ENCODE results near the gene PPP3R1. TPM values are rescaled to one million over a fixed set of nuclear protein-coding genes. Genes with fewer than 3 reads are reported as not detected.
A peak's percentile ranks its signal among the peaks of the same experiment; 100 is the strongest.

Gene PPP3R1, protein sequence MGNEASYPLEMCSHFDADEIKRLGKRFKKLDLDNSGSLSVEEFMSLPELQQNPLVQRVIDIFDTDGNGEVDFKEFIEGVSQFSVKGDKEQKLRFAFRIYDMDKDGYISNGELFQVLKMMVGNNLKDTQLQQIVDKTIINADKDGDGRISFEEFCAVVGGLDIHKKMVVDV
- 10 to 100 TPM; 53.2 to 65.0 (median 57.7) TPM for total RNA-seq
- total RNA-seq (2013), result 55.9 TPM
- 31.9 to 77.0 (median 53.8) reads per million in 29 experiments for total RNA-seq

DNA sequence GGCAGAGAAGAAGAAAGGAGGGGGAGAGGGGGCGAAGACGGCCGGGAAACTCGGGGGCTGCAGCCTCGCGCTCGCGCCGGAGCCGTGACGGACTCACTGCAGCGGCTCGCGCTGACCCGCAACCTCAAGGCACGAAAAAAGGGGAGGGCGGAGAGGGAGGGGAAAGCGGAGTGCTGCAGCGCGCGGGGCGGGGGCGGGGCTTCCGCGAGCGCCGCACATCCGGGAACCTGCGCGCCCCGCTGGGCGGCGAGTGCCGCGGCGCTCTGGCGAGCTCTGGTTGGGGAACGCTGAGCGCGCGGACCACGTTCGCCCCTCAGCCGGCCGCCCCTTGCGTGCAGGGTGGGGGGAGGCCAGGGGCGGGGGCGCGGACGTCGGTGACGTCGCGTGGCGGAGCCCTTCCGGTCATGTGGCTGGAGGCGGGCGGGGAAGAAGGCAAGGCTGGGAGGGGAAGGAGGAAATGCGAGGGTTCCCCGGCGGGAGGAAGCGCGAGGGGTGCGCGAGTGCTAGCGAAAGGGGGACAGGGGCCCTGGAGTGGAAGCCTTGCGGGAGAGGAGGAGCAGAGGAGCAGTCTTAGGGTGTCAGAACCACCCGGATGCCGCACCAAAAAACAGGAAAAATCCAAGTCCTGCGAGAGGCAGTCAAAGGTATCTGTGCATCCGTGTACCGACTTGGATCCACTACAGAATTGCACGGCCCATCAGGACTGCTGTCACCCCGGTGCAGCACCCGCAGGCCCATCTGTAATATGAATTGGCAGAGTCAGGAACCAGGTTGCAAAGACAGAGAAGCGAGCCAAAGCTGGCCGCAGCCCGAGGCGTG lies at the start of gene PPP3R1:
PPP3R1 (minus strand) TSS at position 133 of the 819 bp plus-strand sequence. CDS start 405 bp downstream, outside the sequence.
- peak; percentile 90 to 97 (median 94) for DNase-seq
- peak; percentile 80 to 88 (median 83) for ATAC-seq (replicated peaks in 1 of 4)
- Histone ChIP-seq H3K27ac (ENCODE audit: low read length) (peak within 1 kb of the TSS; percentile 92), H3K9me3 (no peaks in the 10 kb centered on the region), H3K4me1 (ENCODE audit: control insufficient read depth in 1 of 2, extremely low read depth in 1 of 2, insufficient read depth in 2 of 2, low read length in 2 of 2) (peaks cover 16 to 46% of the 10 kb centered on the region in 2 experiments), H3K4me3 (ENCODE audit: control insufficient read depth in 1 of 2, extremely low read depth in 1 of 2, low read length in 1 of 2) (peak within 1 kb of the TSS; percentile 86 to 99), H3K36me3 (ENCODE audit: control insufficient read depth in 2 of 2, extremely low read depth in 1 of 2, insufficient read depth in 1 of 2, low read length in 1 of 2) (no peaks in the 10 kb centered on the region), H3K27me3 (replicated peaks in 1 of 2; ENCODE audit: control insufficient read depth in 2 of 2, extremely low read depth in 1 of 2, insufficient read depth in 2 of 2, low read length in 1 of 2) (no peaks in the 10 kb centered on the region)
- WGBS (ENCODE audit: insufficient coverage), result 0% methylated on average over 67 of the region's 79 CpGs
- Mint-ChIP-seq H3K36me3 (no peaks in the 10 kb centered on the region), H3K27ac (peak within 1 kb of the TSS; percentile 93 to 98), H3K9me3 (no peaks in the 10 kb centered on the region), H3K4me1 (peaks cover 43 to 56% (median 47%) of the 10 kb centered on the region in 3 donors), H3K27me3 (no peaks in the 10 kb centered on the region), H3K4me3 (peak within 1 kb of the TSS in 2 of 3 donors; percentile 93 to 94)
- POLR2A ChIA-PET, result interaction anchor here (0.7 to 1.0 kb wide), 2 partner anchors 57 to 98 kb away, joined by 3 to 6 read pairs; no protein-coding TSS in a partner anchor
- CTCF ChIA-PET, result interaction anchor here (0.6 to 2.0 kb wide), 7 partner anchors 22 to 215 kb away, joined by 3 to 12 read pairs (median 4); partner anchors contain the start of genes APLF (in 1 of the 2) and FBXO48 (in 1 of the 2)

DNA sequence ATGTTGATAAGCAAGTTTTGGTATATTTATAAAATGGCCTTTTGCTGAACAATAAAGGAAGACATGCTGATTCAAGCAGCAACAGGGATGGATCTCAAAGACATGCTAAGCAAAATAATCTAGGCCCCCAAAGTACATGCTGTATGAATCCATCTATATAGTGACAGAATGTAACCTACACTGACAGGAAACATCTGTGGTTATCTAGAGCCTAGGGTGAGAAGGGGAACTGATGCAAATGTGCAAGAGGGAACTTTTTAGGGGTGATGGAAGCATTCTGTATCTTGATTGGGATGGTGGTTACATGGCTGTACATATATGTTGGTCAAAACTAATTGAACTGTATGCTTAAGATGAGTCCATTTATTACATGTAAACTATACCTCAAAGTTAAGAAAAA lies 43.2 kb upstream of the PPP3R1 start:
- no peaks in the 10 kb centered on the region for H3K36me3 ChIP-seq (ENCODE audit: control insufficient read depth in 2 of 2, extremely low read depth in 1 of 2, insufficient read depth in 1 of 2, low read length in 1 of 2)
- ATAC-seq (replicated peaks in 1 of 4), result no peak
- peaks cover 0 to 7% of the 10 kb centered on the region in 2 experiments for H3K27me3 ChIP-seq (replicated peaks in 1 of 2; ENCODE audit: control insufficient read depth in 2 of 2, extremely low read depth in 1 of 2, insufficient read depth in 2 of 2, low read length in 1 of 2)
- H3K27ac ChIP-seq (ENCODE audit: low read length), result no peak overlapping the region
- H3K9me3 ChIP-seq, result no peaks in the 10 kb centered on the region
- no peak for DNase-seq
- H3K4me3 ChIP-seq (ENCODE audit: control insufficient read depth in 1 of 2, extremely low read depth in 1 of 2, low read length in 1 of 2), result no peak overlapping the region
- Mint-ChIP-seq H3K27me3 (peaks cover 8 to 12% of the 10 kb centered on the region in 2 donors), H3K36me3 (no peaks in the 10 kb centered on the region), H3K27ac (no peak overlapping the region), H3K9me3 (no peaks in the 10 kb centered on the region), H3K4me1 (peaks cover 0 to 4% (median 0%) of the 10 kb centered on the region in 3 donors), H3K4me3 (no peak overlapping the region)
- no peaks in the 10 kb centered on the region for H3K4me1 ChIP-seq (ENCODE audit: control insufficient read depth in 1 of 2, extremely low read depth in 1 of 2, insufficient read depth in 2 of 2, low read length in 2 of 2)
- ChIA-PET POLR2A (no interaction called here), CTCF (interaction anchor here in 1 of 2 donors (1.5 kb wide), 1 partner anchor 13 kb away, joined by 4 read pairs; no protein-coding TSS in a partner anchor)

DNA sequence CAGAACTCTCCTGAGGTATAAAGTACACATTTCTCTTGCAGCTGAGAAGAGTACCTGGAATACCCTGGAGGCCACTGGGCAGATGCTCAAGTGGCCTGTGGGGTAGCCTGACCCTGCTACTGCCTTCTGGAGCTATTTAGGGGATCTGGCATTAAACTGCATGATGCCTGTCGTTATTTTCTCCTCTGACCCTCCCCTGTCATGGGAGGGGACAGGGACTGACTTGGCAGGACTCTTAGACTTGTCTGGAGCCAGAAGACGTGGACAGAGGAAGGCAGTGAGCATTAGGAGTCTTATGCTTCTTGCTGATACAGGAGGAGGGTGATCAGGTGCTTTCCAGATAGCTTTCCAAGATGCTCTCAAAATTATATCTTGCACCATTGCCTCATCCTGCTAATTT lies 42.6 kb upstream of the PPP3R1 start:
- Histone ChIP-seq H3K9me3 (no peaks in the 10 kb centered on the region), H3K27ac (ENCODE audit: low read length) (no peak overlapping the region), H3K36me3 (ENCODE audit: control insufficient read depth in 2 of 2, extremely low read depth in 1 of 2, insufficient read depth in 1 of 2, low read length in 1 of 2) (no peaks in the 10 kb centered on the region), H3K4me3 (ENCODE audit: control insufficient read depth in 1 of 2, extremely low read depth in 1 of 2, low read length in 1 of 2) (no peak overlapping the region), H3K27me3 (replicated peaks in 1 of 2; ENCODE audit: control insufficient read depth in 2 of 2, extremely low read depth in 1 of 2, insufficient read depth in 2 of 2, low read length in 1 of 2) (peaks cover 0 to 4% of the 10 kb centered on the region in 2 experiments), H3K4me1 (ENCODE audit: control insufficient read depth in 1 of 2, extremely low read depth in 1 of 2, insufficient read depth in 2 of 2, low read length in 2 of 2) (no peaks in the 10 kb centered on the region)
- Mint-ChIP-seq H3K27me3 (peaks cover 11 to 15% of the 10 kb centered on the region in 2 donors), H3K4me1 (peaks cover 0 to 4% (median 0%) of the 10 kb centered on the region in 3 donors), H3K4me3 (no peak overlapping the region), H3K36me3 (no peaks in the 10 kb centered on the region), H3K9me3 (no peaks in the 10 kb centered on the region), H3K27ac (peak overlapping the region in 1 of 2 donors; percentile 17)
- WGBS (ENCODE audit: insufficient coverage), result no CpG with 5 or more reads among the region's 2 CpGs
- ChIA-PET CTCF (interaction anchor here in 1 of 2 donors (1.4 kb wide), 1 partner anchor 102 kb away, joined by 3 read pairs; no protein-coding TSS in a partner anchor), POLR2A (interaction anchor here in 1 of 2 donors (0.6 kb wide), 1 partner anchor 240 kb away, joined by 3 read pairs; no protein-coding TSS in a partner anchor)
- no peak for DNase-seq
- no peak for ATAC-seq (replicated peaks in 1 of 4)

DNA sequence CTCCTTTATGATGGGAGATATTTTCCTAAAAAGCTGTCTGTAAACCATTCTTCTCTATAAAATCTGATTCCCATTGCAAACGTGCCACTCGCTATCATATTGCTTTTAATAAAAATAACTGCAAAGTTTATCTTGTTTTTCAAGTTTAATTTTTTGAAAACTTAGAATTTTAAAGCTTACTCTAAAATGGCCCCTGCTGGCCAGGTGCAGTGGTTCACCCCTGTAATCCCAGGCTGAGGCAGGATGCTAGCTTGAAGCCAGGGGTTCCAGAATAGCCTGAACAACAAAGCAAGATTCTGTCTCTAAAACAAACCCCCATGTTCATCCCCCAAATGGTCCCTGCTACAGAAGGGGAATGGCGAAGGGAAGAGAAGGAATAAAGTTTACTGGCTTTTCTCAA lies 41.9 kb upstream of the PPP3R1 start:
- ChIA-PET CTCF (interaction anchor here (0.6 to 1.4 kb wide), 4 partner anchors 8 to 172 kb away, joined by 3 read pairs; no protein-coding TSS in a partner anchor), POLR2A (interaction anchor here in 1 of 2 donors (0.6 kb wide), 2 partner anchors 239 to 1738 kb away, joined by 3 to 7 read pairs; no protein-coding TSS in a partner anchor)
- Histone ChIP-seq H3K36me3 (ENCODE audit: control insufficient read depth in 2 of 2, extremely low read depth in 1 of 2, insufficient read depth in 1 of 2, low read length in 1 of 2) (no peaks in the 10 kb centered on the region), H3K4me3 (ENCODE audit: control insufficient read depth in 1 of 2, extremely low read depth in 1 of 2, low read length in 1 of 2) (no peak overlapping the region), H3K4me1 (ENCODE audit: control insufficient read depth in 1 of 2, extremely low read depth in 1 of 2, insufficient read depth in 2 of 2, low read length in 2 of 2) (no peaks in the 10 kb centered on the region), H3K9me3 (no peaks in the 10 kb centered on the region), H3K27me3 (replicated peaks in 1 of 2; ENCODE audit: control insufficient read depth in 2 of 2, extremely low read depth in 1 of 2, insufficient read depth in 2 of 2, low read length in 1 of 2) (peaks cover 0 to 8% of the 10 kb centered on the region in 2 experiments), H3K27ac (ENCODE audit: low read length) (no peak overlapping the region)
- no peaks in the 10 kb centered on the region for H3K9me3 Mint-ChIP-seq
- no peak overlapping the region for H3K27ac Mint-ChIP-seq
- ATAC-seq (replicated peaks in 1 of 4) (no peak), DNase-seq (no peak)
- H3K27me3 Mint-ChIP-seq, result peaks cover 8 to 10% of the 10 kb centered on the region in 2 donors
- WGBS (ENCODE audit: insufficient coverage), result no CpG with 5 or more reads among the region's 3 CpGs
- peaks cover 0 to 4% (median 0%) of the 10 kb centered on the region in 3 donors for H3K4me1 Mint-ChIP-seq
- H3K36me3 Mint-ChIP-seq, result no peaks in the 10 kb centered on the region
- H3K4me3 Mint-ChIP-seq, result no peak overlapping the region

DNA sequence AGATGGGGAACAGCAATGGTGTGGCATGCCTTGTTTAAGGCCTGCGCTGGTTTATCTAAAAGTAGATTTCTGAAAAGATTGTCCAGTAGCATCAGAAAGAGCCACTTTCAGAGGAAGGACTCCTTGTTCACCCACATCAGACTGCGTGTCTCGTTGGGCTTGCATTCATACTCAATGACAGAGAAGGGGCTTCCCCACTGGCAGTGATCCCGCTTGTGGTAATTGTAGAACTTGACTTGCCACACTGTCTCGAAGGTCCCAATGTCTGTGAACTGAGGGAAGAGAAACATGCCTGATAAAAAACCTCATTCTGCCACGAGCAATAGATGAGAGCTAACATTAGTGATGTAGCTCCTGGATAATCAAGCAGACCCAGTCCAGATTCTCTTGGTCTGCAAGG lies 41.4 kb upstream of the PPP3R1 start:
- Mint-ChIP-seq H3K4me1 (peaks cover 0 to 4% (median 0%) of the 10 kb centered on the region in 3 donors), H3K27me3 (peaks cover 8 to 10% of the 10 kb centered on the region in 2 donors), H3K27ac (no peak overlapping the region), H3K36me3 (no peaks in the 10 kb centered on the region), H3K4me3 (no peak overlapping the region), H3K9me3 (no peaks in the 10 kb centered on the region)
- Histone ChIP-seq H3K4me3 (ENCODE audit: control insufficient read depth in 1 of 2, extremely low read depth in 1 of 2, low read length in 1 of 2) (no peak overlapping the region), H3K27ac (ENCODE audit: low read length) (no peak overlapping the region), H3K9me3 (no peaks in the 10 kb centered on the region), H3K27me3 (replicated peaks in 1 of 2; ENCODE audit: control insufficient read depth in 2 of 2, extremely low read depth in 1 of 2, insufficient read depth in 2 of 2, low read length in 1 of 2) (peaks cover 0 to 8% of the 10 kb centered on the region in 2 experiments), H3K4me1 (ENCODE audit: control insufficient read depth in 1 of 2, extremely low read depth in 1 of 2, insufficient read depth in 2 of 2, low read length in 2 of 2) (no peaks in the 10 kb centered on the region), H3K36me3 (ENCODE audit: control insufficient read depth in 2 of 2, extremely low read depth in 1 of 2, insufficient read depth in 1 of 2, low read length in 1 of 2) (no peaks in the 10 kb centered on the region)
- POLR2A ChIA-PET, result no interaction called here
- no peak for ATAC-seq (replicated peaks in 1 of 4)
- 78% methylated on average over 5 of the region's 6 CpGs for WGBS (ENCODE audit: insufficient coverage)
- no peak for DNase-seq
- CTCF ChIA-PET, result interaction anchor here (0.6 to 1.4 kb wide), 5 partner anchors 8 to 171 kb away, joined by 3 read pairs; no protein-coding TSS in a partner anchor

DNA sequence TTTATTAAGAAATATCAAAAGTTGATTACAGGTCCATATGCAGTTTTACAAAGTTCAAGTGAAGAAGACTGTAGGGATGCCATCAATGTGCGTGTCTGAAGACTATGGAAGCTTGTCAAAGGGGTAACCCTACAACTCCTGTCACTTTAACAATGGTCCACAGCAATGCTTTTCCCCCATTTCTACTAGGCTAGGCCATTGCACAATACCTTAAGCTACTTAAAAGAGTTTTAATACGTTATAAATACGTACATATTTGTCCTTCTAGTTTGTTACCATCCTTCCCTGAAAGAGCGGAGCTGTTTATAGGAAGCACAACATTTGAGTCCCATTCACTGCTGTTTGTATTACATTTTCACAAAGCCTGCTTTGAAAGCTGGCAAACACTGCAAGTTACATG lies 40.7 kb upstream of the PPP3R1 start:
- H3K27ac ChIP-seq (ENCODE audit: low read length), result no peak overlapping the region
- ATAC-seq (replicated peaks in 1 of 4) (no peak), DNase-seq (no peak)
- H3K9me3 ChIP-seq, result no peaks in the 10 kb centered on the region
- ChIA-PET CTCF (interaction anchor here in 1 of 2 donors (0.6 to 1.4 kb wide), 3 partner anchors 8 to 170 kb away, joined by 3 to 4 read pairs (median 4); no protein-coding TSS in a partner anchor), POLR2A (interaction anchor here (0.5 to 0.6 kb wide), 2 partner anchors 86 to 87 kb away, joined by 3 to 4 read pairs; no protein-coding TSS in a partner anchor)
- H3K36me3 ChIP-seq (ENCODE audit: control insufficient read depth in 2 of 2, extremely low read depth in 1 of 2, insufficient read depth in 1 of 2, low read length in 1 of 2), result no peaks in the 10 kb centered on the region
- Mint-ChIP-seq H3K36me3 (no peaks in the 10 kb centered on the region), H3K27me3 (peaks cover 15% of the 10 kb centered on the region in 2 donors), H3K4me1 (peaks cover 0 to 4% (median 0%) of the 10 kb centered on the region in 3 donors), H3K9me3 (no peaks in the 10 kb centered on the region), H3K27ac (no peak overlapping the region), H3K4me3 (no peak overlapping the region)
- peaks cover 0 to 8% of the 10 kb centered on the region in 2 experiments for H3K27me3 ChIP-seq (replicated peaks in 1 of 2; ENCODE audit: control insufficient read depth in 2 of 2, extremely low read depth in 1 of 2, insufficient read depth in 2 of 2, low read length in 1 of 2)
- WGBS (ENCODE audit: insufficient coverage), result 100% methylated on average over 4 of the region's 4 CpGs
- H3K4me1 ChIP-seq (ENCODE audit: control insufficient read depth in 1 of 2, extremely low read depth in 1 of 2, insufficient read depth in 2 of 2, low read length in 2 of 2), result no peaks in the 10 kb centered on the region
- no peak overlapping the region for H3K4me3 ChIP-seq (ENCODE audit: control insufficient read depth in 1 of 2, extremely low read depth in 1 of 2, low read length in 1 of 2)

All from T-cell (primary cell).